HG03175 (cell line): ENCODE measurements around the gene ZFP3.
"Not testable (repeated sequence)": the region's sequence is repeated elsewhere in the genome, so short reads cannot be mapped to it uniquely, and the experiment has no call there.

Source experiments
- ATAC-seq: cut with Tn5 transposase; IDR thresholded peaks from one replicate; pipeline ENCODE4 v1.9.1; 2021; ENCODE audit warnings: mild to moderate bottlenecking, moderate library complexity; ENCODE audit not compliant: unreplicated experiment

ZFP3 gene

GRCh38 chr17:5137511-5138197 is 59.4 kb downstream of the ZFP3 start:
- not testable (repeated sequence) for ATAC-seq

- ATAC-seq: not testable (repeated sequence)
Measured at GRCh38 chr17:5138198-5138544, 59.9 kb downstream of the ZFP3 start.

- ATAC-seq: no peak
Measured at GRCh38 chr17:5138616-5139457, 60.6 kb downstream of the ZFP3 start.

- no peak for ATAC-seq
Measured at GRCh38 chr17:5139458-5139732, 61.1 kb downstream of the ZFP3 start.

GRCh38 chr17:5142877-5143276 is 64.6 kb downstream of the ZFP3 start:
- not testable (repeated sequence) for ATAC-seq
